H1 (cell line): Measurements from ENCODE around the gene KRTAP12-2. TPM values are rescaled to one million over a fixed set of nuclear protein-coding genes. Genes with fewer than 3 reads are reported as not detected.

Experiments used
- CTCF ChIA-PET: fragments of 300-600 bp; sonication (Branson Sonifier 250); formaldehyde crosslinking; loops from one replicate; lab custom pipeline; 2021; ENCODE audit not compliant: partially characterized antibody; lab: Charles Lee
- POLR2A ChIA-PET: fragments of 300-600 bp; sonication (Branson Sonifier 250); formaldehyde crosslinking; loops from one replicate; lab custom pipeline; 2021; ENCODE audit warnings: inconsistent platforms; ENCODE audit not compliant: partially characterized antibody; lab: Charles Lee
- DNase-seq, 2 experiments: peaks; one replicate each; pipeline versions ENCODE4 v3.0.0 to v3.0.0-alpha.2; 2010 to 2022; ENCODE audit warnings: low spot score in 2 of 2, low read depth in 1 of 2, mixed read lengths in 1 of 2
- FAIRE-seq: peaks from 2 replicates; lab custom pipeline; 2011; peaks lifted over from hg19 to GRCh38; lab: Jason Lieb, UNC
- H2AFZ ChIP-seq: 2 replicates; pipeline ENCODE4 v1.8.1; 2012; ENCODE audit warnings: low read length, inconsistent platforms
- H2AK5ac ChIP-seq: 2 replicates; pipeline ENCODE4 v1.6.1; 2013; ENCODE audit warnings: low read depth, low read length
- H2BK120ac ChIP-seq: replicated peaks from 2 replicates; pipeline ENCODE3; 2013; ENCODE audit warnings: low read depth, low read length, inconsistent platforms
- H2BK12ac ChIP-seq: 2 replicates; pipeline ENCODE4 v1.6.1; 2013; ENCODE audit warnings: low read depth, low read length
- H2BK15ac ChIP-seq: 2 replicates; pipeline ENCODE4 v1.6.1; 2013; ENCODE audit warnings: low read length
- H2BK20ac ChIP-seq: 2 replicates; pipeline ENCODE4 v1.6.1; 2013; ENCODE audit warnings: low read length
- H2BK5ac ChIP-seq: 2 replicates; pipeline ENCODE4 v1.6.1; 2013; ENCODE audit warnings: low read depth, low read length
- H3K14ac ChIP-seq: 2 replicates; pipeline ENCODE4 v1.6.1; 2013; ENCODE audit warnings: inconsistent platforms; ENCODE audit not compliant: insufficient read length
- H3K18ac ChIP-seq: 2 replicates; pipeline ENCODE4 v1.6.1; 2013; ENCODE audit warnings: low read length; ENCODE audit errors: extremely low read depth
- H3K23ac ChIP-seq: 2 replicates; pipeline ENCODE4 v1.6.1; 2013; ENCODE audit warnings: inconsistent platforms; ENCODE audit not compliant: insufficient read length
- H3K23me2 ChIP-seq: 2 replicates; pipeline ENCODE4 v1.6.1; 2013; ENCODE audit warnings: low read depth, low read length
- H3K27ac ChIP-seq: 2 replicates; pipeline ENCODE4 v1.6.1; 2011; ENCODE audit warnings: low read depth, low read length, inconsistent platforms
- H3K27me3 ChIP-seq, 4 experiments: replicated peaks in 1 of 4; 1 replicate in 1 of 4; 2 replicates in 3 of 4; pipeline versions ENCODE4 v1.6.1 to v1.8.1; 2011 to 2013; ENCODE audit warnings: low read length in 3 of 4, mild to moderate bottlenecking in 3 of 4, inconsistent platforms in 2 of 4, mixed read lengths in 2 of 4, moderate library complexity in 1 of 4; ENCODE audit not compliant: control insufficient read depth in 3 of 4, insufficient read depth in 3 of 4; ENCODE audit errors: extremely low read depth in 1 of 4
- H3K36me3 ChIP-seq, 4 experiments: 2 replicates each; pipeline versions ENCODE4 v1.6.1 to v1.8.1; 2011 to 2013; ENCODE audit warnings: mild to moderate bottlenecking in 4 of 4, low read length in 3 of 4, moderate library complexity in 2 of 4, control low read depth in 1 of 4, inconsistent platforms in 1 of 4; ENCODE audit not compliant: insufficient read depth in 4 of 4, control insufficient read depth in 2 of 4
- H3K4ac ChIP-seq: replicated peaks from 2 replicates; pipeline ENCODE3; 2013; ENCODE audit warnings: low read length, low read depth, mixed read lengths, inconsistent platforms; ENCODE audit not compliant: insufficient read length
- H3K4me1 ChIP-seq, 4 experiments: replicated peaks in 1 of 4; 1 replicate in 1 of 4; 2 replicates in 3 of 4; pipeline versions ENCODE4 v1.6.1 to v1.8.1; 2011 to 2013; ENCODE audit warnings: low read length in 3 of 4, inconsistent platforms in 2 of 4, mixed read lengths in 1 of 4; ENCODE audit not compliant: insufficient read depth in 4 of 4, control insufficient read depth in 3 of 4
- H3K4me2 ChIP-seq, 2 experiments: 2 replicates each; pipeline versions ENCODE4 v1.6.1 to v1.8.1; 2011 to 2013; ENCODE audit warnings: low read depth in 2 of 2, low read length in 2 of 2, control low read depth in 1 of 2, inconsistent platforms in 1 of 2, mild to moderate bottlenecking in 1 of 2; ENCODE audit not compliant: insufficient read depth in 1 of 2
- H3K4me3 ChIP-seq, 4 experiments: fragments of 200-600, 300-600 bp in 1 of 4; sonication (generic), shearing (Covaris generic), sonication (Bioruptor Twin) in 1 of 4; 2 replicates each; pipeline versions ENCODE4 v1.5.1 to v1.8.1; 2011 to 2016; ENCODE audit warnings: low read length in 4 of 4, low read depth in 3 of 4, control low read depth in 2 of 4, inconsistent platforms in 2 of 4, mild to moderate bottlenecking in 2 of 4, mixed read lengths in 1 of 4, moderate library complexity in 1 of 4; ENCODE audit not compliant: insufficient read depth in 2 of 4; ENCODE audit errors: extremely low read depth in 1 of 4
- H3K56ac ChIP-seq: replicated peaks from 2 replicates; pipeline ENCODE3; 2013; ENCODE audit warnings: low read depth, mild to moderate bottlenecking, mixed read lengths, low read length, inconsistent platforms; ENCODE audit not compliant: insufficient read length
- H3K79me1 ChIP-seq: 2 replicates; pipeline ENCODE4 v1.6.1; 2013; ENCODE audit warnings: low read depth, low read length, control low read depth
- H3K79me2 ChIP-seq, 2 experiments: 2 replicates each; pipeline versions ENCODE4 v1.6.1 to v1.8.1; 2012 to 2013; ENCODE audit warnings: low read length in 2 of 2, mild to moderate bottlenecking in 2 of 2, inconsistent platforms in 1 of 2; ENCODE audit not compliant: insufficient read depth in 2 of 2, control insufficient read depth in 1 of 2
- H3K9ac ChIP-seq, 4 experiments: replicated peaks in 1 of 4; 1 replicate in 1 of 4; 2 replicates in 3 of 4; pipeline versions ENCODE4 v1.6.1 to v1.8.1; 2011 to 2013; ENCODE audit warnings: low read depth in 3 of 4, low read length in 3 of 4, control low read depth in 2 of 4, mild to moderate bottlenecking in 2 of 4, moderate library complexity in 2 of 4, inconsistent platforms in 1 of 4; ENCODE audit errors: extremely low read depth in 1 of 4
- H3K9me3 ChIP-seq, 2 experiments: 2 replicates each; pipeline versions ENCODE4 v1.6.1 to v1.8.1; 2012 to 2013; ENCODE audit warnings: mild to moderate bottlenecking in 2 of 2, moderate library complexity in 2 of 2, control low read depth in 1 of 2, inconsistent platforms in 1 of 2, low read depth in 1 of 2, low read length in 1 of 2, mixed read lengths in 1 of 2; ENCODE audit not compliant: insufficient read depth in 2 of 2
- H4K20me1 ChIP-seq, 2 experiments: replicated peaks in 1 of 2; 2 replicates each; pipeline versions ENCODE3 to v1.8.1; 2011 to 2013; ENCODE audit warnings: inconsistent platforms in 2 of 2, low read length in 2 of 2, mild to moderate bottlenecking in 1 of 2; ENCODE audit not compliant: insufficient read depth in 2 of 2, control insufficient read depth in 1 of 2
- H4K5ac ChIP-seq: 2 replicates; pipeline ENCODE4 v1.6.1; 2013; ENCODE audit warnings: low read length, low read depth, mixed read lengths, inconsistent platforms; ENCODE audit not compliant: insufficient read length
- H4K8ac ChIP-seq: 2 replicates; pipeline ENCODE4 v1.8.0; 2013; ENCODE audit warnings: mild to moderate bottlenecking, moderate library complexity, low read length, inconsistent platforms; ENCODE audit not compliant: insufficient read depth; ENCODE audit errors: extremely low read depth
- H4K91ac ChIP-seq: replicated peaks from 2 replicates; pipeline ENCODE3; 2013; ENCODE audit warnings: low read length, mixed read lengths, inconsistent platforms; ENCODE audit not compliant: insufficient read length
- ATF3 ChIP-seq: IDR thresholded peaks from 2 replicates; pipeline ENCODE4 v1.6.1; 2011; ENCODE audit warnings: low read depth, mild to moderate bottlenecking, low read length; ENCODE audit not compliant: insufficient read depth
- BACH1 ChIP-seq: IDR thresholded peaks from 2 replicates; pipeline ENCODE4 v1.6.1; 2012; ENCODE audit warnings: low read length, improper control_type of control experiment
- CHD2 ChIP-seq: IDR thresholded peaks from 2 replicates; pipeline ENCODE4 v1.6.1; 2012; ENCODE audit warnings: low read length, improper control_type of control experiment
- E2F6 ChIP-seq: IDR thresholded peaks from 2 replicates; pipeline ENCODE4 v1.6.1; 2012; ENCODE audit warnings: inconsistent platforms
- EZH2 ChIP-seq: fragments of 200-600 bp; sonication (generic); IDR thresholded peaks from 2 replicates; pipeline ENCODE4 v1.7.1; 2012; ENCODE audit warnings: low read depth, mild to moderate bottlenecking, moderate library complexity, low read length, inconsistent platforms; ENCODE audit not compliant: severe bottlenecking
- HDAC2 ChIP-seq, 2 experiments: fragments of 300-600 bp in 1 of 2; sonication (generic) in 1 of 2; IDR thresholded peaks; 2 replicates each; pipeline ENCODE4 v1.6.1; 2011 to 2012; ENCODE audit warnings: low read depth in 2 of 2, low read length in 2 of 2, mild to moderate bottlenecking in 2 of 2, moderate library complexity in 2 of 2, borderline replicate concordance in 1 of 2, inconsistent platforms in 1 of 2
- JUN ChIP-seq: IDR thresholded peaks from 2 replicates; pipeline ENCODE4 v1.6.1; 2011; ENCODE audit warnings: low read depth, mild to moderate bottlenecking, improper control_type of control experiment, low read length
- SIRT6 ChIP-seq: IDR thresholded peaks from one replicate; pipeline ENCODE4 v1.7.1; 2012; ENCODE audit warnings: low read length, inconsistent platforms
- SRF ChIP-seq: IDR thresholded peaks from 2 replicates; pipeline ENCODE4 v1.6.1; 2011; ENCODE audit warnings: mild to moderate bottlenecking, low read depth, low read length, moderate library complexity
- TAF1 ChIP-seq: IDR thresholded peaks from 2 replicates; pipeline ENCODE4 v1.6.1; 2011; ENCODE audit warnings: mild to moderate bottlenecking, low read depth, low read length
- TCF12 ChIP-seq: IDR thresholded peaks from 2 replicates; pipeline ENCODE4 v1.6.1; 2011; ENCODE audit warnings: low read depth, mild to moderate bottlenecking, low read length
- USF2 ChIP-seq: IDR thresholded peaks from 2 replicates; pipeline ENCODE4 v1.6.1; 2011; ENCODE audit warnings: low read length, improper control_type of control experiment
- WGBS, 2 experiments: shearing (Covaris generic) in 1 of 2; methylation state at CpG; one replicate each; pipeline versions ENCODE4 v1.1.6 to v1.1.7; 2013 to 2015; ENCODE audit warnings: low lambda C conversion rate in 2 of 2, mixed read lengths in 2 of 2, inconsistent platforms in 1 of 2, low coverage in 1 of 2, missing lambda C conversion rate in 1 of 2; ENCODE audit not compliant: insufficient replicate concordance in 2 of 2, insufficient coverage in 1 of 2, insufficient read length in 1 of 2; ENCODE audit errors: extremely low coverage in 1 of 2, missing lambda C conversion rate in 1 of 2; 5-methylcytosine and 5-hydroxymethylcytosine counted together
- polyA plus RNA-seq, 7 experiments: library from polyadenylated mRNA; depleted of rRNA in 3 of 7; stranded (reverse) in 5 of 7; unstranded in 2 of 7; fragments of >200 nt in 5 of 7; fragments of 200-250 nt in 2 of 7; gene quantifications; 1 replicate in 5 of 7; 2 replicates in 1 of 7; 4 replicates in 1 of 7; pipeline versions ENCODE4 v1.2.1 to v1.2.3, GENCODE V29; 2011 to 2013; ENCODE audit warnings: missing spikeins in 2 of 7, mixed read lengths in 2 of 7
- total RNA-seq: library from RNA; stranded (reverse); fragmentation: NEBNext Ultra II Directional; extraction: Animal tissue kit (Norgen Biotek cat#: 25700); gene quantifications from 2 replicates; pipeline ENCODE4 v1.2.1, GENCODE V29; 2021

KRTAP12-2 gene
- total and polyA plus RNA-seq, 2 of the 8 experiments (the other 6 are each of a cell fraction or from before 2014, with no cell fraction given), result 0.50 TPM; not detected in 1

GRCh38 chr21:44714905-44715304 is 48.2 kb upstream of the KRTAP12-2 start:
- CTCF ChIA-PET, result interaction anchor here (1.0 to 1.7 kb wide), 6 partner anchors 28 to 354 kb away, joined by 3 to 10 read pairs (median 3); no protein-coding TSS in a partner anchor
- no peak for FAIRE-seq
- no peak for TF ChIP-seq HDAC2 (IDR thresholded peaks at IDR 0.05; ENCODE audit: borderline replicate concordance in 1 of 2, low read depth in 2 of 2, low read length in 2 of 2)
- no peak for TF ChIP-seq SRF
- no peak for TF ChIP-seq ATF3
- no peak for TF ChIP-seq TAF1
- no peak for TF ChIP-seq EZH2
- TF ChIP-seq SIRT6, result no peak
- TF ChIP-seq E2F6, result no peak
- TF ChIP-seq CHD2, result no peak
- TF ChIP-seq USF2, result no peak
- no peak for TF ChIP-seq TCF12
- no peak for TF ChIP-seq JUN
- TF ChIP-seq BACH1, result no peak

More at GRCh38 chr21:44714905-44715304, 48.2 kb upstream of the KRTAP12-2 start:
- Histone ChIP-seq H2BK5ac (no peak overlapping the region), H3K79me1 (no peaks in the 10 kb centered on the region), H3K4me2 (no peak overlapping the region; a peak in 1 of 4 replicates), H2AFZ (no peak overlapping the region), H3K4me1 (peaks cover 5 to 38% (median 21%) of the 10 kb centered on the region in 4 experiments), H3K23ac (no peak overlapping the region), H3K23me2 (peaks cover 16% of the 10 kb centered on the region), H3K27me3 (peaks cover 12 to 45% (median 40%) of the 10 kb centered on the region in 4 experiments), H3K9ac (no peak overlapping the region), H2AK5ac (no peak overlapping the region), H4K8ac (no peak overlapping the region), H2BK15ac (no peak overlapping the region), H3K14ac (no peak overlapping the region), H3K4ac (no peak overlapping the region), H3K79me2 (no peaks in the 10 kb centered on the region), H4K5ac (no peak overlapping the region), H4K91ac (no peak overlapping the region), H3K9me3 (no peaks in the 10 kb centered on the region), H4K20me1 (no peaks in the 10 kb centered on the region), H2BK20ac (0 out of 2 replicates have a peak overlapping the region, but pooled peaks have one; percentile 56), H3K56ac (no peak overlapping the region), H2BK12ac (no peak overlapping the region; the same call in 1 of the 2 replicates), H2BK120ac (no peak overlapping the region), H3K36me3 (no peaks in the 10 kb centered on the region), H3K4me3 (no peak overlapping the region), H3K18ac (no peak overlapping the region), H3K27ac (no peak overlapping the region)
- POLR2A ChIA-PET, result interaction anchor here (1.2 kb wide), 1 partner anchor 12 kb away, joined by 3 read pairs; no protein-coding TSS in a partner anchor
- 56% methylated on average over 8 of the region's 8 CpGs; no CpG with 5 or more reads in 1 of the 2 experiments for WGBS, 2 experiments
- peak in 1 of 2 experiments; percentile 33 for DNase-seq
